H9 (cell line): ENCODE measurements around the gene SCN4A. TPM values are rescaled to one million over a fixed set of nuclear protein-coding genes. Genes with fewer than 3 reads are reported as not detected.
"Not testable (repeated sequence)": the region's sequence is repeated elsewhere in the genome, so short reads cannot be mapped to it uniquely, and the experiment has no call there.

Source experiments
- DNase-seq: peaks from one replicate; pipeline ENCODE4 v3.0.0-alpha.2; 2017
- H2AFZ ChIP-seq: one replicate; pipeline ENCODE4 v1.6.1; 2013; ENCODE audit warnings: mild to moderate bottlenecking, low read length, control low read depth, moderate library complexity
- H2AK5ac ChIP-seq: 2 replicates; pipeline ENCODE4 v1.6.1; 2013; ENCODE audit warnings: low read length, control low read depth, mixed read lengths; ENCODE audit not compliant: insufficient read length
- H2BK120ac ChIP-seq: one replicate; pipeline ENCODE4 v1.6.1; 2013; ENCODE audit warnings: low read depth, mild to moderate bottlenecking, low read length, control low read depth, inconsistent platforms; ENCODE audit not compliant: poor library complexity, severe bottlenecking
- H2BK12ac ChIP-seq: 2 replicates; pipeline ENCODE4 v1.6.1; 2013; ENCODE audit warnings: low read length, control low read depth, mixed read lengths, low read depth; ENCODE audit not compliant: insufficient read length
- H2BK15ac ChIP-seq: 2 replicates; pipeline ENCODE4 v1.6.1; 2013; ENCODE audit warnings: low read depth, low read length, control low read depth
- H2BK20ac ChIP-seq: one replicate; pipeline ENCODE4 v1.6.1; 2013; ENCODE audit warnings: low read depth, mild to moderate bottlenecking, low read length, control low read depth, inconsistent platforms; ENCODE audit not compliant: poor library complexity, severe bottlenecking
- H2BK5ac ChIP-seq: 2 replicates; pipeline ENCODE4 v1.6.1; 2013; ENCODE audit warnings: low read length, control low read depth, mixed read lengths; ENCODE audit not compliant: insufficient read length
- H3K14ac ChIP-seq: 2 replicates; pipeline ENCODE4 v1.6.1; 2013; ENCODE audit warnings: low read length, control low read depth; ENCODE audit not compliant: insufficient read depth
- H3K18ac ChIP-seq: 2 replicates; pipeline ENCODE4 v1.6.1; 2013; ENCODE audit warnings: low read depth, mild to moderate bottlenecking, mixed read lengths, low read length, control low read depth; ENCODE audit not compliant: insufficient read length
- H3K23ac ChIP-seq: 2 replicates; pipeline ENCODE4 v1.6.1; 2013; ENCODE audit warnings: low read length, control low read depth, mixed read lengths, low read depth; ENCODE audit not compliant: insufficient read length
- H3K23me2 ChIP-seq: 2 replicates; pipeline ENCODE4 v1.6.1; 2013; ENCODE audit warnings: low read depth, mild to moderate bottlenecking, mixed read lengths, low read length, control low read depth; ENCODE audit not compliant: insufficient read length, poor library complexity, severe bottlenecking
- H3K27ac ChIP-seq: 2 replicates; pipeline ENCODE4 v1.5.1; 2013; ENCODE audit warnings: low read length, control low read depth, mixed read lengths, low read depth; ENCODE audit not compliant: insufficient read length
- H3K27me3 ChIP-seq: 2 replicates; pipeline ENCODE4 v1.6.1; 2013; ENCODE audit warnings: low read length, control low read depth, inconsistent platforms; ENCODE audit not compliant: insufficient read depth
- H3K4ac ChIP-seq: 2 replicates; pipeline ENCODE4 v1.6.1; 2013; ENCODE audit warnings: low read depth, mild to moderate bottlenecking, control low read depth, inconsistent platforms, low read length, moderate library complexity
- H3K4me1 ChIP-seq: 2 replicates; pipeline ENCODE4 v1.6.1; 2013; ENCODE audit warnings: low read length, control low read depth, inconsistent platforms; ENCODE audit not compliant: insufficient read depth
- H3K4me2 ChIP-seq: 2 replicates; pipeline ENCODE4 v1.6.1; 2013; ENCODE audit warnings: low read length, control low read depth, mixed read lengths; ENCODE audit not compliant: insufficient read length, insufficient read depth
- H3K56ac ChIP-seq: 2 replicates; pipeline ENCODE4 v1.6.1; 2013; ENCODE audit warnings: low read depth, mild to moderate bottlenecking, mixed read lengths, low read length, control low read depth; ENCODE audit not compliant: insufficient read length
- H3K79me1 ChIP-seq: 2 replicates; pipeline ENCODE4 v1.6.1; 2013; ENCODE audit warnings: low read depth, mild to moderate bottlenecking, moderate library complexity, low read length, control low read depth, inconsistent platforms; ENCODE audit not compliant: insufficient read depth, poor library complexity, severe bottlenecking
- H3K79me2 ChIP-seq: 2 replicates; pipeline ENCODE4 v1.6.1; 2013; ENCODE audit warnings: low read length, control low read depth, inconsistent platforms; ENCODE audit not compliant: insufficient read depth
- H3K9ac ChIP-seq: 2 replicates; pipeline ENCODE4 v1.6.1; 2013; ENCODE audit warnings: low read length, control low read depth, mixed read lengths; ENCODE audit not compliant: insufficient read length; ENCODE audit errors: extremely low read depth
- H3K9me3 ChIP-seq: one replicate; pipeline ENCODE4 v1.6.1; 2013; ENCODE audit warnings: low read depth, low read length, inconsistent platforms; ENCODE audit not compliant: control insufficient read depth
- H3T11ph ChIP-seq: one replicate; pipeline ENCODE4 v1.6.1; 2013; ENCODE audit warnings: mild to moderate bottlenecking, low read length, control low read depth, inconsistent platforms
- H4K20me1 ChIP-seq: one replicate; pipeline ENCODE4 v1.6.1; 2013; ENCODE audit not compliant: control insufficient read depth, insufficient read length, insufficient read depth
- H4K5ac ChIP-seq: 2 replicates; pipeline ENCODE4 v1.6.1; 2013; ENCODE audit warnings: low read depth, mild to moderate bottlenecking, mixed read lengths, low read length, control low read depth; ENCODE audit not compliant: insufficient read length
- H4K8ac ChIP-seq: replicated peaks from 2 replicates; pipeline ENCODE4 v1.6.1; 2013; ENCODE audit warnings: low read length, control low read depth, mixed read lengths, low read depth; ENCODE audit not compliant: insufficient read length
- H4K91ac ChIP-seq: 2 replicates; pipeline ENCODE4 v1.6.1; 2013; ENCODE audit warnings: low read depth, mild to moderate bottlenecking, moderate library complexity, mixed read lengths, low read length, control low read depth; ENCODE audit not compliant: insufficient read length
- H3K27ac Mint-ChIP-seq, 3 experiments: 2 replicates in 2 of 3; 3 replicates in 1 of 3; pipeline ENCODE4 v1.8.0; 2020 to 2021; ENCODE audit warnings: mixed read lengths in 3 of 3, mild to moderate bottlenecking in 1 of 3, moderate library complexity in 1 of 3
- H3K27me3 Mint-ChIP-seq: 2 replicates; pipeline ENCODE4 v1.8.0; 2021; ENCODE audit warnings: low read depth, mild to moderate bottlenecking, moderate library complexity, mixed read lengths
- H3K36me3 Mint-ChIP-seq, 3 experiments: 2 replicates in 2 of 3; 3 replicates in 1 of 3; pipeline ENCODE4 v1.8.0; 2020 to 2021; ENCODE audit warnings: low read depth in 3 of 3, mixed read lengths in 3 of 3; ENCODE audit not compliant: insufficient read depth in 1 of 3
- H3K4me1 Mint-ChIP-seq, 2 experiments: 2 replicates each; pipeline ENCODE4 v1.8.0; 2020; ENCODE audit warnings: mixed read lengths in 2 of 2
- H3K4me3 Mint-ChIP-seq, 2 experiments: 2 replicates in 1 of 2; 3 replicates in 1 of 2; pipeline ENCODE4 v1.8.0; 2020 to 2021; ENCODE audit warnings: mild to moderate bottlenecking in 2 of 2, mixed read lengths in 2 of 2, moderate library complexity in 1 of 2
- H3K9me3 Mint-ChIP-seq, 2 experiments: 2 replicates in 1 of 2; 3 replicates in 1 of 2; pipeline ENCODE4 v1.8.0; 2020; ENCODE audit warnings: mild to moderate bottlenecking in 2 of 2, mixed read lengths in 2 of 2, moderate library complexity in 1 of 2
- WGBS: extraction: QIAGEN DNeasy Blood & Tissue Kit; methylation state at CpG from one replicate; pipeline ENCODE4 v1.1.7; 2013; ENCODE audit warnings: missing lambda C conversion rate, low lambda C conversion rate, mixed read lengths; ENCODE audit not compliant: insufficient read length; ENCODE audit errors: extremely low coverage; 5-methylcytosine and 5-hydroxymethylcytosine counted together
- total RNA-seq: library from RNA; stranded (reverse); gene quantifications from 2 replicates; pipeline ENCODE4 v1.2.1, GENCODE V29; 2021
- TF ChIP-seq, protein P1 (sequence below): fragments of 200-600 bp; sonication (generic); conservative IDR thresholded peaks from 3 replicates; pipeline ENCODE4 v1.8.0; 2021; ENCODE audit warnings: antibody characterized with exemption, mild to moderate bottlenecking

Gene SCN4A
- total RNA-seq, 1 experiment from 2014 or later = 5.8 TPM

DNA sequence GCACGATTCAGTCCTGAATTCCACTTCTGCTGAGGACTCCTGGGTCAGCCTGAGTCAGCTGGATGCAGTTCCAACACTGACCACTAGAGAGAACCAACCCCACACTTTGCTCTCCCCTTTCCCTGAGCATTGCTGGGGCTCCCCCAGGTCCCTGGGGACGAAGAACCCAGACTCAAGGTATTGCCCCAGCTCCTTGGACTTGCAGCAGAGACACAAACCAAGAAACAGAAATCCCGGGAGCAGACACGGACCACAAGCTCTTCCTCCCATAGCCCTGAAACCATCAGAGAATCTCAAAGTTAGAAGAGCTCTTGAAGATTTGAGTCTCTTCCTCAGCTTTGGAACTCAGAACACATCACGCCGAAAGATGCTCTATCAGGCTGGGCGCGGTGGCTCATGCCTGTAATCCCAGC is 53.4 kb downstream of the SCN4A start:
- H2BK120ac ChIP-seq = no peak overlapping the region
- peaks cover 19% of the 10 kb centered on the region for H3K27me3 Mint-ChIP-seq
- no peak overlapping the region for H3K56ac ChIP-seq
- H3K4ac ChIP-seq = no peak overlapping the region
- H3K18ac ChIP-seq = no peak overlapping the region
- H3K27ac ChIP-seq = no peak overlapping the region
- no peak overlapping the region for H4K5ac ChIP-seq
- no peaks in the 10 kb centered on the region for H3K27me3 ChIP-seq
- no peak overlapping the region for H4K8ac ChIP-seq
- peaks cover 3% of the 10 kb centered on the region; the same call in 1 of the 2 replicates for H3K4me1 ChIP-seq
- H3K9ac ChIP-seq = no peak overlapping the region
- no peak overlapping the region for H2AK5ac ChIP-seq
- H3K4me1 Mint-ChIP-seq = peaks cover 17 to 21% of the 10 kb centered on the region in 2 experiments
- no CpG with 5 or more reads among the region's 8 CpGs for WGBS
- no peak overlapping the region for H3K23ac ChIP-seq
- no peaks in the 10 kb centered on the region for H3K79me1 ChIP-seq
- H3K36me3 Mint-ChIP-seq = no peaks in the 10 kb centered on the region
- H2AFZ ChIP-seq = no peak overlapping the region
- DNase-seq = peak; percentile 88
- H3K23me2 ChIP-seq = no peaks in the 10 kb centered on the region
- no peaks in the 10 kb centered on the region for H4K20me1 ChIP-seq
- no peak overlapping the region for H2BK5ac ChIP-seq
- no peak overlapping the region for H3K14ac ChIP-seq
- H3K4me3 Mint-ChIP-seq = peak overlapping the region in 1 of 2 experiments; percentile 37; a peak in 1 of 5 replicates
- no peaks in the 10 kb centered on the region for H3K9me3 Mint-ChIP-seq
- H3K27ac Mint-ChIP-seq = no peak overlapping the region
- no peak overlapping the region for H3K4me2 ChIP-seq
- no peak overlapping the region for H2BK15ac ChIP-seq
- H2BK20ac ChIP-seq = no peak overlapping the region
- TF ChIP-seq, protein P1, sequence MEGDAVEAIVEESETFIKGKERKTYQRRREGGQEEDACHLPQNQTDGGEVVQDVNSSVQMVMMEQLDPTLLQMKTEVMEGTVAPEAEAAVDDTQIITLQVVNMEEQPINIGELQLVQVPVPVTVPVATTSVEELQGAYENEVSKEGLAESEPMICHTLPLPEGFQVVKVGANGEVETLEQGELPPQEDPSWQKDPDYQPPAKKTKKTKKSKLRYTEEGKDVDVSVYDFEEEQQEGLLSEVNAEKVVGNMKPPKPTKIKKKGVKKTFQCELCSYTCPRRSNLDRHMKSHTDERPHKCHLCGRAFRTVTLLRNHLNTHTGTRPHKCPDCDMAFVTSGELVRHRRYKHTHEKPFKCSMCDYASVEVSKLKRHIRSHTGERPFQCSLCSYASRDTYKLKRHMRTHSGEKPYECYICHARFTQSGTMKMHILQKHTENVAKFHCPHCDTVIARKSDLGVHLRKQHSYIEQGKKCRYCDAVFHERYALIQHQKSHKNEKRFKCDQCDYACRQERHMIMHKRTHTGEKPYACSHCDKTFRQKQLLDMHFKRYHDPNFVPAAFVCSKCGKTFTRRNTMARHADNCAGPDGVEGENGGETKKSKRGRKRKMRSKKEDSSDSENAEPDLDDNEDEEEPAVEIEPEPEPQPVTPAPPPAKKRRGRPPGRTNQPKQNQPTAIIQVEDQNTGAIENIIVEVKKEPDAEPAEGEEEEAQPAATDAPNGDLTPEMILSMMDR = peak; percentile 90
- H2BK12ac ChIP-seq = no peak overlapping the region
- no peak overlapping the region for H3T11ph ChIP-seq
- H3K79me2 ChIP-seq = no peaks in the 10 kb centered on the region
- no peaks in the 10 kb centered on the region for H3K9me3 ChIP-seq
- no peak overlapping the region for H4K91ac ChIP-seq

DNA sequence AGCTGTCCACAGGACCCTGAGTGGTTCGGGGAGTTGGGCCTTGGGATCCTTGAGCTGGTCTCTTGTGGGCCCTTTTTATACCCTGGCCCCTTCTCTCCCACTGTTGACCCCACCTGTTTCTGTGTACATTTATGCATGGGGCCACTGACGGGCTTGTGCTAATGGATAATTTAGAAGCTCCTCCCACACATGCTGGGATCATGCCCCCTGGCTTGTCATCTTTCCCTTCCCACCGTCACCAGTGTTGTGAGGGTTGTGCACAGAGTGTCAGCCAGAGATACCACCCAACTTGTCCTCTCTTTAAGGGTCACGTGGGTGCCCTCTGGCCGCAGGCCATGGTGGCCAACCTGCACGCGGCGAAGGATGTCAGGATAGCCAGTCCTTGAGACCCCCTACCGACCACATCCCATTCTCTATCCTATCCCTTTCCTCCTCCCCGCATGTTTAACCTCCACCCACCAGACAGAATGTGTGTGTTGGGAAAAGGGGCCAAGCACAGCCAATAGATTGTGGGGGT is 53.9 kb downstream of the SCN4A start, which contains the start of gene GH1:
GH1 (minus strand) TSS at position 51 of the 517 bp plus-strand sequence. CDS start 63 bp downstream, outside the sequence.
- not testable (repeated sequence) for H2BK20ac ChIP-seq, H2AK5ac ChIP-seq, H4K20me1 ChIP-seq, H2BK120ac ChIP-seq, H3T11ph ChIP-seq, H2BK5ac ChIP-seq, H2BK15ac ChIP-seq, H3K4ac ChIP-seq, H3K23me2 ChIP-seq, H3K14ac ChIP-seq, H3K23ac ChIP-seq, H3K4me1 ChIP-seq, H4K8ac ChIP-seq, H3K27me3 ChIP-seq, H3K27ac ChIP-seq, H3K9me3 Mint-ChIP-seq, H2BK12ac ChIP-seq, H2AFZ ChIP-seq, H3K79me2 ChIP-seq, H3K79me1 ChIP-seq, H3K56ac ChIP-seq, H3K9me3 ChIP-seq, H3K36me3 Mint-ChIP-seq, H4K91ac ChIP-seq, H3K9ac ChIP-seq, H3K18ac ChIP-seq, H4K5ac ChIP-seq, DNase-seq
- Mint-ChIP-seq H3K27ac (peak within 1 kb of the TSS in 2 of 3 experiments; percentile 45 to 67; a peak in 3 of 7 replicates), H3K27me3 (peaks cover 19% of the 10 kb centered on the region), H3K4me1 (peaks cover 17 to 21% of the 10 kb centered on the region in 2 experiments), H3K4me3 (peak within 1 kb of the TSS; percentile 32 to 44; a peak in 4 of 5 replicates)
- WGBS = no CpG with 5 or more reads among the region's 10 CpGs
- H3K4me2 ChIP-seq = peak within 1 kb of the TSS; percentile 41
